ENCODE measurements around the gene HSPB3.

DNA sequence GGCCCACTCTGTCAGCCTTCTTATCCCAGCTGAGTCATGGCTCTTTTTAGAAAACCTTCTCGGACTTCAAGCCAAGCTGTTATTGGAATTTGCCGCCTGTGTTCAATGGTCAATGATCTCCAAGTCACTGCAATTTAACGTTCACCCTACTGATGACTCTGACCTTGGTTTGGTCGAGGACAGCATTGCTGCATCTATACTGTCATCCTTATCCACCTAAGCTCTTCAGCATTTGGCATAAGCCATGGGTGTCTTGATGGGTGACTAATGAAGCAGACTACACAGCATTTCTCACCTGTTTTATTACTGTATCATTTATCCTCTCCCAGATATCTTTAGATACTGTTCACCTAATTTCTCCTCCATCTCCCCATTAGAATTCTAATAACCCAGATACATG, 5.6 kb upstream of the HSPB3 start:
- TF ChIP-seq, protein P1, sequence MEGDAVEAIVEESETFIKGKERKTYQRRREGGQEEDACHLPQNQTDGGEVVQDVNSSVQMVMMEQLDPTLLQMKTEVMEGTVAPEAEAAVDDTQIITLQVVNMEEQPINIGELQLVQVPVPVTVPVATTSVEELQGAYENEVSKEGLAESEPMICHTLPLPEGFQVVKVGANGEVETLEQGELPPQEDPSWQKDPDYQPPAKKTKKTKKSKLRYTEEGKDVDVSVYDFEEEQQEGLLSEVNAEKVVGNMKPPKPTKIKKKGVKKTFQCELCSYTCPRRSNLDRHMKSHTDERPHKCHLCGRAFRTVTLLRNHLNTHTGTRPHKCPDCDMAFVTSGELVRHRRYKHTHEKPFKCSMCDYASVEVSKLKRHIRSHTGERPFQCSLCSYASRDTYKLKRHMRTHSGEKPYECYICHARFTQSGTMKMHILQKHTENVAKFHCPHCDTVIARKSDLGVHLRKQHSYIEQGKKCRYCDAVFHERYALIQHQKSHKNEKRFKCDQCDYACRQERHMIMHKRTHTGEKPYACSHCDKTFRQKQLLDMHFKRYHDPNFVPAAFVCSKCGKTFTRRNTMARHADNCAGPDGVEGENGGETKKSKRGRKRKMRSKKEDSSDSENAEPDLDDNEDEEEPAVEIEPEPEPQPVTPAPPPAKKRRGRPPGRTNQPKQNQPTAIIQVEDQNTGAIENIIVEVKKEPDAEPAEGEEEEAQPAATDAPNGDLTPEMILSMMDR (IDR thresholded peaks at IDR 0.05) = no peak
- TF ChIP-seq POLR2AphosphoS5 (IDR thresholded peaks at IDR 0.05) = no peak

All from prostate gland (tissue), 2 donors.